ENCODE results near the gene MRO. TPM values are rescaled to one million over a fixed set of nuclear protein-coding genes. Genes with fewer than 3 reads are reported as not detected.

MRO gene
- total and polyA plus RNA-seq, 2 of the 4 experiments (the other 2 are of a cell fraction) = not detected

DNA sequence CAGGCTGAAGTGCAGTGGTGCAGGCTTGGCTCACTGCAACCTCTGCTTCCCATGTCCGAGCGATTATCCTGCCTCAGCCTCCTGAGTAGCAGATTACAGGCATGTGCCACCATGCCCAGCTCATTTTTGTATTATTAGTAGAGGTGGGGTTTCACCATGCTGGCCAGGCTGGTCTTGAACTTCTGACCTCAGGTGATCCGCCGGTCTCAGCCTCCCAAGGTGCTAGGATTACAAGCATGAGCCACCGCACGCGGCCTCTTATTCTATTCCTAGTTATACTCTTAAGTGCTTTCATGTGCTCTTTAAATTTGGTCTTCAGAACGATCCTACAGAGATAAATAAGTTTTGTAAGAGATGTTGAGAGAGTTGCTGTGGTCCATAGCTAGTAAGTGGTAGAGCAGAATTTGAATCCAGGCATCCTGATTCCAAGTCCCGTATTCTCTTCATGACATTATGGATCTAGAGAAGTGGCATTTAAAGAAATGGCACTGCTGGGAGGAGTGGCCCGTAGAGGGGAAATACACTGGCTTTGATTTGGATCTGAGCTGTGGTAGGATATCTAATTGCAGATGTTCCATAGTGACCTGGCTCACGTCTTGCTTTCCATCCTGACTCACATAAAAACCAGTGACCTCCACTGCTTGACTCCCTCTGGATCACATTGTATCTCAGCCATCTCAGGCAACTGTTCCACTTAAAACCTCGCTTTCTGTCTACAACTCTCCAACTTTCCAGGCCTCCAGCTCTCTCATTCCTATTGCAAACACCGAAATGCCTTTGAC lies 36.4 kb upstream of the MRO start:
- no peaks in the 10 kb centered on the region for H3K79me1 ChIP-seq (ENCODE audit: low read depth in 1 of 2, low read length in 2 of 2)
- in situ Hi-C loops (cut with MboI; ENCODE audit: low sequenced_read_pairs) (no loop called here), dilution Hi-C loops (cut with HindIII; ENCODE audit: low sequenced_read_pairs, unreplicated experiment) (no loop called here), intact Hi-C loops (cut with micrococcal nuclease) (no loop called here)
- no peak overlapping the region for H3K4me2 ChIP-seq (ENCODE audit: low read depth, low read length)
- H2BK5ac ChIP-seq (ENCODE audit: low read depth, low read length, poor library complexity, severe bottlenecking) = no peak overlapping the region
- H4K20me1 ChIP-seq (ENCODE audit: insufficient read depth, low read length) = no peaks in the 10 kb centered on the region
- no peak for TF ChIP-seq MAFK (IDR thresholded peaks at IDR 0.05; ENCODE audit: low read depth, low read length)
- TF ChIP-seq, protein P1, sequence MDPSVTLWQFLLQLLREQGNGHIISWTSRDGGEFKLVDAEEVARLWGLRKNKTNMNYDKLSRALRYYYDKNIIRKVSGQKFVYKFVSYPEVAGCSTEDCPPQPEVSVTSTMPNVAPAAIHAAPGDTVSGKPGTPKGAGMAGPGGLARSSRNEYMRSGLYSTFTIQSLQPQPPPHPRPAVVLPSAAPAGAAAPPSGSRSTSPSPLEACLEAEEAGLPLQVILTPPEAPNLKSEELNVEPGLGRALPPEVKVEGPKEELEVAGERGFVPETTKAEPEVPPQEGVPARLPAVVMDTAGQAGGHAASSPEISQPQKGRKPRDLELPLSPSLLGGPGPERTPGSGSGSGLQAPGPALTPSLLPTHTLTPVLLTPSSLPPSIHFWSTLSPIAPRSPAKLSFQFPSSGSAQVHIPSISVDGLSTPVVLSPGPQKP (IDR thresholded peaks at IDR 0.05; ENCODE audit: borderline replicate concordance, low read depth, low read length) = no peak
- no peak for TF ChIP-seq FOS (IDR thresholded peaks at IDR 0.05; ENCODE audit: low read depth, low read length)
- TF ChIP-seq NFE2L2 (IDR thresholded peaks at IDR 0.05; ENCODE audit: low read depth, low read length) = no peak
- no peaks in the 10 kb centered on the region for H3K4me1 ChIP-seq (ENCODE audit: control insufficient read depth, insufficient read depth, low read length)
- H2BK120ac ChIP-seq (ENCODE audit: low read depth, low read length) = no peak overlapping the region
- no peak overlapping the region for H2BK15ac ChIP-seq (ENCODE audit: low read depth, low read length)
- no peaks in the 10 kb centered on the region for H3K9me1 ChIP-seq (ENCODE audit: insufficient read depth, low read length)
- H3K56ac ChIP-seq (ENCODE audit: extremely low read depth, insufficient read depth, low read length) = no peak overlapping the region
- no peak overlapping the region for H2AFZ ChIP-seq (replicated peaks; ENCODE audit: low read length, poor library complexity)
- no peak overlapping the region for H3K9ac ChIP-seq (ENCODE audit: low read depth, low read length)
- no peak overlapping the region for H4K8ac ChIP-seq (ENCODE audit: low read depth in 2 of 2, low read length in 2 of 2)
- H2AK5ac ChIP-seq (ENCODE audit: low read depth, low read length) = no peak overlapping the region
- no peaks in the 10 kb centered on the region for H3K36me3 ChIP-seq (ENCODE audit: control insufficient read depth, insufficient read depth, low read length)
- no peak overlapping the region for H4K91ac ChIP-seq (ENCODE audit: insufficient read depth, low read depth, low read length)
- ATAC-seq (ENCODE audit: low read depth) = no peak
- ChIA-PET CTCF (no interaction called here), POLR2A (ENCODE audit: unreplicated experiment) (no interaction called here)
- no peak overlapping the region for H3K4me3 ChIP-seq (ENCODE audit: insufficient read depth, low read depth, low read length)
- DNase-seq = no peak
- 83% methylated on average over 1 of the region's 13 CpGs; no CpG with 5 or more reads in 1 of the 2 experiments for WGBS, 2 experiments (ENCODE audit: extremely low coverage in 2 of 2, insufficient read length in 1 of 2)
- H3K18ac ChIP-seq (ENCODE audit: low read depth, low read length) = no peak overlapping the region
- no peaks in the 10 kb centered on the region for H3K9me3 ChIP-seq (ENCODE audit: control insufficient read depth, insufficient read depth, low read length)
- no TSS peak for BruUV-seq (replicated peaks)
- H3K27me3 ChIP-seq (ENCODE audit: control insufficient read depth, insufficient read depth, low read length) = peaks cover 6% of the 10 kb centered on the region; the same call in 1 of the 2 replicates
- H3K4ac ChIP-seq (ENCODE audit: low read depth, low read length) = no peak overlapping the region
- H3K14ac ChIP-seq (replicated peaks; ENCODE audit: low read depth, low read length) = no peak overlapping the region
- H3K23ac ChIP-seq (ENCODE audit: low read depth, low read length) = no peak overlapping the region
- no peak overlapping the region for H3K27ac ChIP-seq (ENCODE audit: insufficient read depth, low read length)
- H4K5ac ChIP-seq (ENCODE audit: low read depth, low read length) = no peak overlapping the region
- H2BK20ac ChIP-seq (ENCODE audit: low read depth, low read length) = no peak overlapping the region
- no peak overlapping the region for H2AK9ac ChIP-seq (replicated peaks; ENCODE audit: low read depth, low read length, poor library complexity)
